NB4 (cell line): ENCODE data around the gene ROBO3.

ENCODE experiments used
- DNase-seq: peaks from one replicate; pipeline ENCODE4 v3.0.0; 2010; ENCODE audit warnings: low read depth
- H3K4me3 ChIP-seq: one replicate; pipeline ENCODE4 v1.5.1; 2011; ENCODE audit warnings: mild to moderate bottlenecking, low read depth, low read length, moderate library complexity
- MYC ChIP-seq: IDR thresholded peaks from 2 replicates; pipeline ENCODE4 v1.6.1; 2011; ENCODE audit warnings: low read depth, low read length
- POLR2A ChIP-seq: IDR thresholded peaks from 2 replicates; pipeline ENCODE4 v1.6.1; 2011; ENCODE audit warnings: mild to moderate bottlenecking; ENCODE audit not compliant: insufficient read length; ENCODE audit errors: extremely low read depth
- TF ChIP-seq, protein P1 (sequence below): IDR thresholded peaks from 2 replicates; pipeline ENCODE4 v1.6.1; 2011; ENCODE audit warnings: low read depth, low read length
- TF ChIP-seq, protein P2 (sequence below): IDR thresholded peaks from one replicate; pipeline ENCODE4 v1.5.1; 2012; ENCODE audit warnings: low read depth, low read length

The ROBO3 gene

DNA sequence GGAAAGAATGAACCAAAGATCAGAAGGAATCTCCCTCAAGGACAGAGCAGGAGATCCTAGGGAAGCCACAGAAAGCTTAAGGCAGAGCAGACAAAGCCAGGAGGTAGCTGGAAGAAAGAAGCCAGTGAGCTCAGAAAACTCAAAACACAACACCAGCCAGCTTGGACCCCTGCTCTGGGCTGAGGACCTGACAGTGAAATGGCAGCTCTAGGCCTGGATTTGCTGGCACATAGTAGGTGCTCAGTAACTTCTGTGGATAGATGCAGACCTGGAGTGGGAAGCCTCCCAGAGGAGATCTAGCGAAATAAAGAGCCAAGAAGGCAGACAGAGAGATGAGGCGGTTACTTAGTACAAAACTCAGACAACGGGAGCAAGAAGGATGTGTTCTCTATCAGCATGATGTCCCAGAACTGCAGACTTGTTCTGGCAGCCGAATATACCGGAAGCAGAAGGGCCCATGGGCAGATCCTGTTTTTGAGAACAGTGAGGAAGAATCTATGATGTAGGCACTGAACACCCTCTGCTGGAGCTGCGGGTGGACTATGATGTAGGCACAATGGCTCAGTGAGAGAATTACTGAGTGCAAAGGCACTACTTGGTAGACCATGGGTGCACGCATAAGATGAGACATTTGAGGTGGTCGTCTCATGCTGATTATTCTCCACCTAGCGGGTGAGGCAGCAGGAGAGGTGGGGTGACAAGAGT lies 27.7 kb downstream of the ROBO3 start:
- no peak overlapping the region for H3K4me3 ChIP-seq
- no peak for DNase-seq
- TF ChIP-seq, protein P1, sequence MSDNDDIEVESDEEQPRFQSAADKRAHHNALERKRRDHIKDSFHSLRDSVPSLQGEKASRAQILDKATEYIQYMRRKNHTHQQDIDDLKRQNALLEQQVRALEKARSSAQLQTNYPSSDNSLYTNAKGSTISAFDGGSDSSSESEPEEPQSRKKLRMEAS = no peak
- TF ChIP-seq MYC (no peak), POLR2A (no peak)
- TF ChIP-seq, protein P2, sequence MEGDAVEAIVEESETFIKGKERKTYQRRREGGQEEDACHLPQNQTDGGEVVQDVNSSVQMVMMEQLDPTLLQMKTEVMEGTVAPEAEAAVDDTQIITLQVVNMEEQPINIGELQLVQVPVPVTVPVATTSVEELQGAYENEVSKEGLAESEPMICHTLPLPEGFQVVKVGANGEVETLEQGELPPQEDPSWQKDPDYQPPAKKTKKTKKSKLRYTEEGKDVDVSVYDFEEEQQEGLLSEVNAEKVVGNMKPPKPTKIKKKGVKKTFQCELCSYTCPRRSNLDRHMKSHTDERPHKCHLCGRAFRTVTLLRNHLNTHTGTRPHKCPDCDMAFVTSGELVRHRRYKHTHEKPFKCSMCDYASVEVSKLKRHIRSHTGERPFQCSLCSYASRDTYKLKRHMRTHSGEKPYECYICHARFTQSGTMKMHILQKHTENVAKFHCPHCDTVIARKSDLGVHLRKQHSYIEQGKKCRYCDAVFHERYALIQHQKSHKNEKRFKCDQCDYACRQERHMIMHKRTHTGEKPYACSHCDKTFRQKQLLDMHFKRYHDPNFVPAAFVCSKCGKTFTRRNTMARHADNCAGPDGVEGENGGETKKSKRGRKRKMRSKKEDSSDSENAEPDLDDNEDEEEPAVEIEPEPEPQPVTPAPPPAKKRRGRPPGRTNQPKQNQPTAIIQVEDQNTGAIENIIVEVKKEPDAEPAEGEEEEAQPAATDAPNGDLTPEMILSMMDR = no peak

DNA sequence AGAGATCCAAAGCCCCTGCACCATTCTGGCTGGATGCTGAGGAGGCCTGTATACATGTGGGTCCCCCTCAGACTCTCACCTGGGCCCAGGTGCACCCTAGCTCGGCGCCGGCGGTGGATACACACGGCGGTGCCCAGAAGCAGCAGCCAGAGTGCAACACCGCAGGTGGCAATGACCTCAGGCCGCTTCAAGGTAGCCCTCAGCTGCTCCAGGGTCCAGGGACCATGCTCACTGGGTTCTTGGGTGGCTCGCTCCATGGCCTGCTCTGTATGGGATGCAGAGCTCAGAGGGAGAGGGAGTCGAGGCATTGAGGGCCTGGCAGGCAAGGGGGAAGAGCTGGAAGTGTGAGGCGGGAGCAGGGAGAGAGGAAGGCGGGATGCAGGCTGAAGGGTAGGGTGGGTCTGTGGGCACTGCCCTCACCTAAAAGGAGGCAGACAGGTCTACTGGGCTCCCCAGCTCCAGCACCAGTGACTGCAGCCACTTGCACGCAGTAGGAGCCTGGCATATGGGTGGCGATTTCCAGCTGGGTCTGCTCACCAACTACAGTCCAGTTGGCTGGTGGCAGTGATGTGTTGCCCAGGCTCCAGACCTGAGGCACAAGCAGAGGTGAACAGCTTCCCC lies 28.7 kb downstream of the ROBO3 start:
- TF ChIP-seq MYC = no peak
- TF ChIP-seq POLR2A = no peak
- TF ChIP-seq, protein P1 = no peak
- TF ChIP-seq, protein P2 = no peak
- DNase-seq = no peak
- no peak overlapping the region for H3K4me3 ChIP-seq

DNA sequence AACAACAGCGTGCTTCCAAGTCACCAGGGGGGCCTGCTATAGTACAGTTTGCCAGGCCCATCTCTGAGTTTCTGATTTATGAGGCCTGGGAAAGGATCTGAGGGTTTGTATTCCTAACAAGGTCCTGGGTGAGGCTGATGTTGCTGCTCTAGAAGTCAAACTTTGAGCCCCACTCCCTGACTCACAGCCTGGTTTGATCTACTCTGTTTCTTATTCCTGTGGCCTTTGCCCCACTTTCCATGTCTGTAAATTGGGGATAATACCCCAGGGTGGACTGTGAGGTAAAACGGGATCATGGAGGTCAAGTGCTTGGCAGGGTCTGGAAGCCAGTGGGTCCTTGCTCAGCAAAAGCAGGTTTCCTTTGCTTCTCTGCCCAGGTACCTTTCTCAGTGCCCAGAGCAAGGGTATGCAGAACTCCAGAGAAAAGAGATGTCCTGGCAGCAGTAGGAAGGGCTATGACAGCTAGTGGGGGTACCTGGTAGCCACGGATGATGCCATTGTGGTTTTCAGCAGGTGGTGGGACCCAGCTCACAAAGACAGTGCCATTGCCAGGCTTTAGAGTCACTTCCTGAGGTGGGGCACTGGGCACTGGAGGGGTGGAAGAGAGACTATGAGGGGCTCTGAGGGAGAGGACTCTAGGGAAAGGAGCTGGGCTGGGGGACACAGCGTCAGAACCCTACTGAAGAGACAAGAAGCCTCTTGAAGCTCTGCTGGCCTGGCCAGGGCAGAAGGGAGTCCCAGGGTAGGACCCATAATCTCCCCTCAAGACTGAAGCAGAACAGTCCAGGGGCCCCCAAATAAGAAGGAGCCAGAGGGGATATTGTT lies 29.6 kb downstream of the ROBO3 start:
- no peak for DNase-seq
- TF ChIP-seq, protein P1 = no peak
- no peak for TF ChIP-seq POLR2A
- TF ChIP-seq, protein P2 = no peak
- no peak for TF ChIP-seq MYC
- H3K4me3 ChIP-seq = no peak overlapping the region

DNA sequence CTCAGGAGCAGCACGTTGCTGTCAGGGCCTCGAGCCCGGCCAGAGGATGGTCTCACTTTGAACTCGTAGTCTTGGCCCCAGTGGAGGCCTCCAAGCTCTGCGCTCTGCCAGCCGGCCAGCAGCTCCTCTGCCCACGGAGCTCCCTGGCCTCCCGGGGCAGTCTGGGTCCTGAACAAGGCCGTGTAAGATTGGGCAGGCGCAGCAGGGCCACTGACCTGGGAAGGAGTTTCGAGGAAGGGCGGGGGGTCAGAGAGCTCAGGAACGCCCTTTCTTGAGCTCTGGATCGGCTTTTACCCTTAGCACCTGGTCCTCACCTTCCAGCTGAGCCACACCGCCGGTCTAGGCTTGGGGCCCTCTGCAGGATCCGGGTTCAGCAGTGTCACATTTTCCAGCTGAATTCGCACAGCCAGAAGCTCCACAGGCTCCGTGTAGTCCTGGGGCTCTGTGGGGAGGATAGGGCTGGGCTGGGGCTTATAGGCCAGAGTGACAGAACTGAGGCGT lies 30.3 kb downstream of the ROBO3 start:
- no peak for DNase-seq
- TF ChIP-seq POLR2A (no peak), MYC (no peak)
- TF ChIP-seq, protein P1 = no peak
- TF ChIP-seq, protein P2 = no peak

DNA sequence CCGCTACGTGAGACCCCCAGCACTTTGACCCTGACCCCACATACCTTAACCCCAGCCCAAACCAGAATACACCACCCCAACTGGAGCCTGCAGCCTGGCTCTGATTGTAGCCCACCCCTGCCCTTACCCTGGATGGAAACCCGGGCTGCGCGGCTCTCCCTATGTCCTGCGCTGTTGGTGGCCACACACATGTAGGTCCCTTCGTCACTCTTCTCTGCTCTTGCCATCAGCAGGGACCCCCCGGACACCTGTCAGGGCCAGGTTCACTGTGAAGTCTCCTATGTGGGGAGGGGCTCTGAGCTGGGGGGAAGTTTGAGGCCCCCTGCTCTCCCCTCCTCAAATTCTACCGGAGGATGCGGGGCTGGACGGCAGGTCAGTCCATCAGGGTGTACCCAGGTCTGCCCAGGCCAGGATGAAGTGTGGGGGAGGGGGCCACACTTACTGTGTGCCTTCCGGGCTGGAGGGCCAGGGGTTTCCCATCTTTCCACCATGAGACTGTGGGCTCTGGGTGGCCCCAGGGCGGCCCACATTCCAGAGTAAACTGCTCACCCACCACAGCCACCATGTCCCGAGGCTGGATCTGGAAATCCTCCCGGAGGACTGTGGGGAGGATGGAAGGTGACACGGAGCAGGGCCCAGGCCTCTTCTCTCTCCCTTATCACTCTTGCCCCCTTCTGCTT lies 31.0 kb downstream of the ROBO3 start:
- DNase-seq = no peak
- TF ChIP-seq, protein P1 = no peak
- TF ChIP-seq, protein P2 = no peak
- TF ChIP-seq POLR2A = no peak
- no peak for TF ChIP-seq MYC
- H3K4me3 ChIP-seq = no peak overlapping the region

More for the DNA sequence above, 30.3 kb downstream of the ROBO3 start:
- H3K4me3 ChIP-seq = no peak overlapping the region
